HepG2 (cell line): ENCODE results near the gene CLTA. TPM values are rescaled to one million over a fixed set of nuclear protein-coding genes. Genes with fewer than 3 reads are reported as not detected.

ENCODE experiments used
- EHMT2 ChIP-seq: fragments of 200-600 bp; sonication (generic); IDR thresholded peaks from 2 replicates; pipeline ENCODE4 v1.7.0; 2017; ENCODE audit warnings: antibody characterized with exemption, low read depth, low read length, borderline replicate concordance
- IKZF4 ChIP-seq: sonication (generic); formaldehyde crosslinking; IDR thresholded peaks from 2 replicates; pipeline ENCODE4 v1.5.1; 2020; ENCODE audit warnings: borderline replicate concordance, mild to moderate bottlenecking, low read depth, missing genetic modification reagents; ENCODE audit errors: not compliant biosample characterization
- NFIB ChIP-seq: sonication (generic); formaldehyde crosslinking; IDR thresholded peaks from 2 replicates; pipeline ENCODE4 v1.9.0; 2021; ENCODE audit warnings: missing genetic modification reagents, mild to moderate bottlenecking, borderline replicate concordance
- RXRA ChIP-seq: sonication (generic); formaldehyde crosslinking; IDR thresholded peaks from 2 replicates; pipeline ENCODE4 v1.5.1; 2020; ENCODE audit warnings: missing genetic modification reagents
- SATB2 ChIP-seq: sonication (generic); formaldehyde crosslinking; IDR thresholded peaks from 2 replicates; pipeline ENCODE4 v1.5.0; 2020; ENCODE audit warnings: missing genetic modification reagents
- SIN3A ChIP-seq: IDR thresholded peaks from 2 replicates; pipeline ENCODE4 v1.6.1; 2011; ENCODE audit warnings: low read depth, mild to moderate bottlenecking, control low read depth, low read length, borderline replicate concordance
- STAT5B ChIP-seq: sonication (generic); formaldehyde crosslinking; IDR thresholded peaks from 2 replicates; pipeline ENCODE4 v1.4.0; 2020; ENCODE audit warnings: missing genetic modification reagents
- ZNF160 ChIP-seq: sonication (generic); formaldehyde crosslinking; IDR thresholded peaks from 2 replicates; pipeline ENCODE4 v1.8.0; 2022; ENCODE audit warnings: mild to moderate bottlenecking, inconsistent platforms, missing genetic modification reagents
- ZNF619 ChIP-seq: sonication (generic); formaldehyde crosslinking; IDR thresholded peaks from 2 replicates; pipeline ENCODE4 v1.4.0; 2020; ENCODE audit warnings: mild to moderate bottlenecking, missing genetic modification reagents
- ZNF660 ChIP-seq: sonication (generic); formaldehyde crosslinking; IDR thresholded peaks from 2 replicates; pipeline ENCODE4 v1.5.1; 2020; ENCODE audit warnings: mild to moderate bottlenecking, low read depth, missing genetic modification reagents, borderline replicate concordance
- polyA plus RNA-seq, 8 experiments: library from polyadenylated mRNA; depleted of rRNA in 3 of 8; stranded (reverse) in 7 of 8; unstranded in 1 of 8; fragments of >200 nt; fragmentation: Illumina TruSeq in 4 of 8; extraction: Trizol in 4 of 8; gene quantifications; 2 replicates each; pipeline versions ENCODE4 v1.2.1 to v1.2.3, GENCODE V29; 2011 to 2016; ENCODE audit warnings: low read depth in 4 of 8, missing spikeins in 1 of 8, mixed read lengths in 1 of 8; ENCODE audit not compliant: insufficient read depth in 1 of 8
- total RNA-seq, 5 experiments: library from RNA; depleted of rRNA; stranded (reverse); fragments of >200 nt; fragmentation: Illumina TruSeq; extraction: Trizol; gene quantifications; 2 replicates each; pipeline ENCODE4 v1.2.3, GENCODE V29; 2016; ENCODE audit warnings: low read depth in 1 of 5
- TF ChIP-seq, protein P1 (sequence below): sonication (generic); formaldehyde crosslinking; IDR thresholded peaks from 2 replicates; pipeline ENCODE4 v1.4.0; 2020; ENCODE audit warnings: missing genetic modification reagents
- TF ChIP-seq, protein P2 (sequence below): IDR thresholded peaks from 2 replicates; pipeline ENCODE4 v1.4.0; 2020; ENCODE audit warnings: mild to moderate bottlenecking, missing genetic modification reagents
- TF ChIP-seq, protein P3 (sequence below): IDR thresholded peaks from 2 replicates; pipeline ENCODE4 v1.6.1; 2016; ENCODE audit warnings: low read depth

Gene CLTA
- total and polyA plus RNA-seq, 2 of the 13 experiments (the other 11 are each of a cell fraction or from before 2014, with no cell fraction given) = 143 to 222 TPM

DNA sequence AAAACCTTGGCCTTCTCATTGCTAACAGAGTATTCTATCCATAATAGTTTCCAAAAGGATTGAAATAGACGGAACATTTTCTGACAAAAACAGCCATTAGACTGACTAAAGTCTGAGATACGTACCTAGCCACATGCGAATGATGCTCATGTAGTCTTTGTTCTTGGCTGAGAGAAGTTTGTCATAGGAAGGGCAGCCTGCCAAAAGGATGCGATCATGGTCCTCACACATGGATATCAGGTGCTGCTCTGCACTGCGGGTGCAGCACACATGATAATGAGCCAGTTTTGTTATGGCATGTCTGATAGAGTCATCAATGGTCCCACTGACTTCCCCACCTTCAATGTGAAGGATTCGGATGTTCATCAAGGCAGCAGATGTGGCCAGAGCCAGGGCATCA lies 55.2 kb downstream of the CLTA start (continued):
- TF ChIP-seq ZNF160 (CRISPR knock-in tag) (no peak), SIN3A (no peak), RXRA (CRISPR knock-in tag) (no peak), NFIB (CRISPR knock-in tag) (no peak), IKZF4 (CRISPR knock-in tag) (no peak), ZNF619 (CRISPR knock-in tag) (no peak), EHMT2 (no peak), ZNF660 (CRISPR knock-in tag) (no peak), SATB2 (CRISPR knock-in tag) (no peak), STAT5B (CRISPR knock-in tag) (no peak)
- TF ChIP-seq, protein P1, sequence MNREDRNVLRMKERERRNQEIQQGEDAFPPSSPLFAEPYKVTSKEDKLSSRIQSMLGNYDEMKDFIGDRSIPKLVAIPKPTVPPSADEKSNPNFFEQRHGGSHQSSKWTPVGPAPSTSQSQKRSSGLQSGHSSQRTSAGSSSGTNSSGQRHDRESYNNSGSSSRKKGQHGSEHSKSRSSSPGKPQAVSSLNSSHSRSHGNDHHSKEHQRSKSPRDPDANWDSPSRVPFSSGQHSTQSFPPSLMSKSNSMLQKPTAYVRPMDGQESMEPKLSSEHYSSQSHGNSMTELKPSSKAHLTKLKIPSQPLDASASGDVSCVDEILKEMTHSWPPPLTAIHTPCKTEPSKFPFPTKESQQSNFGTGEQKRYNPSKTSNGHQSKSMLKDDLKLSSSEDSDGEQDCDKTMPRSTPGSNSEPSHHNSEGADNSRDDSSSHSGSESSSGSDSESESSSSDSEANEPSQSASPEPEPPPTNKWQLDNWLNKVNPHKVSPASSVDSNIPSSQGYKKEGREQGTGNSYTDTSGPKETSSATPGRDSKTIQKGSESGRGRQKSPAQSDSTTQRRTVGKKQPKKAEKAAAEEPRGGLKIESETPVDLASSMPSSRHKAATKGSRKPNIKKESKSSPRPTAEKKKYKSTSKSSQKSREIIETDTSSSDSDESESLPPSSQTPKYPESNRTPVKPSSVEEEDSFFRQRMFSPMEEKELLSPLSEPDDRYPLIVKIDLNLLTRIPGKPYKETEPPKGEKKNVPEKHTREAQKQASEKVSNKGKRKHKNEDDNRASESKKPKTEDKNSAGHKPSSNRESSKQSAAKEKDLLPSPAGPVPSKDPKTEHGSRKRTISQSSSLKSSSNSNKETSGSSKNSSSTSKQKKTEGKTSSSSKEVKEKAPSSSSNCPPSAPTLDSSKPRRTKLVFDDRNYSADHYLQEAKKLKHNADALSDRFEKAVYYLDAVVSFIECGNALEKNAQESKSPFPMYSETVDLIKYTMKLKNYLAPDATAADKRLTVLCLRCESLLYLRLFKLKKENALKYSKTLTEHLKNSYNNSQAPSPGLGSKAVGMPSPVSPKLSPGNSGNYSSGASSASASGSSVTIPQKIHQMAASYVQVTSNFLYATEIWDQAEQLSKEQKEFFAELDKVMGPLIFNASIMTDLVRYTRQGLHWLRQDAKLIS (CRISPR knock-in tag) = no peak
- TF ChIP-seq, protein P2, sequence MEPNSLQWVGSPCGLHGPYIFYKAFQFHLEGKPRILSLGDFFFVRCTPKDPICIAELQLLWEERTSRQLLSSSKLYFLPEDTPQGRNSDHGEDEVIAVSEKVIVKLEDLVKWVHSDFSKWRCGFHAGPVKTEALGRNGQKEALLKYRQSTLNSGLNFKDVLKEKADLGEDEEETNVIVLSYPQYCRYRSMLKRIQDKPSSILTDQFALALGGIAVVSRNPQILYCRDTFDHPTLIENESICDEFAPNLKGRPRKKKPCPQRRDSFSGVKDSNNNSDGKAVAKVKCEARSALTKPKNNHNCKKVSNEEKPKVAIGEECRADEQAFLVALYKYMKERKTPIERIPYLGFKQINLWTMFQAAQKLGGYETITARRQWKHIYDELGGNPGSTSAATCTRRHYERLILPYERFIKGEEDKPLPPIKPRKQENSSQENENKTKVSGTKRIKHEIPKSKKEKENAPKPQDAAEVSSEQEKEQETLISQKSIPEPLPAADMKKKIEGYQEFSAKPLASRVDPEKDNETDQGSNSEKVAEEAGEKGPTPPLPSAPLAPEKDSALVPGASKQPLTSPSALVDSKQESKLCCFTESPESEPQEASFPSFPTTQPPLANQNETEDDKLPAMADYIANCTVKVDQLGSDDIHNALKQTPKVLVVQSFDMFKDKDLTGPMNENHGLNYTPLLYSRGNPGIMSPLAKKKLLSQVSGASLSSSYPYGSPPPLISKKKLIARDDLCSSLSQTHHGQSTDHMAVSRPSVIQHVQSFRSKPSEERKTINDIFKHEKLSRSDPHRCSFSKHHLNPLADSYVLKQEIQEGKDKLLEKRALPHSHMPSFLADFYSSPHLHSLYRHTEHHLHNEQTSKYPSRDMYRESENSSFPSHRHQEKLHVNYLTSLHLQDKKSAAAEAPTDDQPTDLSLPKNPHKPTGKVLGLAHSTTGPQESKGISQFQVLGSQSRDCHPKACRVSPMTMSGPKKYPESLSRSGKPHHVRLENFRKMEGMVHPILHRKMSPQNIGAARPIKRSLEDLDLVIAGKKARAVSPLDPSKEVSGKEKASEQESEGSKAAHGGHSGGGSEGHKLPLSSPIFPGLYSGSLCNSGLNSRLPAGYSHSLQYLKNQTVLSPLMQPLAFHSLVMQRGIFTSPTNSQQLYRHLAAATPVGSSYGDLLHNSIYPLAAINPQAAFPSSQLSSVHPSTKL (CRISPR knock-in tag) = no peak
- TF ChIP-seq, protein P3, sequence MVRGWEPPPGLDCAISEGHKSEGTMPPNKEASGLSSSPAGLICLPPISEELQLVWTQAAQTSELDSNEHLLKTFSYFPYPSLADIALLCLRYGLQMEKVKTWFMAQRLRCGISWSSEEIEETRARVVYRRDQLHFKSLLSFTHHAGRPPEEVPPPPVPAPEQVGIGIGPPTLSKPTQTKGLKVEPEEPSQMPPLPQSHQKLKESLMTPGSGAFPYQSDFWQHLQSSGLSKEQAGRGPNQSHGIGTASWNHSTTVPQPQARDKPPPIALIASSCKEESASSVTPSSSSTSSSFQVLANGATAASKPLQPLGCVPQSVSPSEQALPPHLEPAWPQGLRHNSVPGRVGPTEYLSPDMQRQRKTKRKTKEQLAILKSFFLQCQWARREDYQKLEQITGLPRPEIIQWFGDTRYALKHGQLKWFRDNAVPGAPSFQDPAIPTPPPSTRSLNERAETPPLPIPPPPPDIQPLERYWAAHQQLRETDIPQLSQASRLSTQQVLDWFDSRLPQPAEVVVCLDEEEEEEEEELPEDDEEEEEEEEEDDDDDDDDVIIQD (CRISPR knock-in tag) = no peak
